GM12873 (cell line): ENCODE data around the gene XYLT1.

ENCODE experiments used
- TF ChIP-seq, protein P1 (sequence below): IDR thresholded peaks from 2 replicates; pipeline ENCODE4 v1.5.1; 2012; ENCODE audit warnings: low read depth, mild to moderate bottlenecking, moderate library complexity, low read length, control low read depth; ENCODE audit not compliant: insufficient read depth; ENCODE audit errors: missing control alignments

The XYLT1 gene

GRCh38 chr16:17511340-17511739 lies 40.6 kb upstream of the XYLT1 start:
- TF ChIP-seq, protein P1, sequence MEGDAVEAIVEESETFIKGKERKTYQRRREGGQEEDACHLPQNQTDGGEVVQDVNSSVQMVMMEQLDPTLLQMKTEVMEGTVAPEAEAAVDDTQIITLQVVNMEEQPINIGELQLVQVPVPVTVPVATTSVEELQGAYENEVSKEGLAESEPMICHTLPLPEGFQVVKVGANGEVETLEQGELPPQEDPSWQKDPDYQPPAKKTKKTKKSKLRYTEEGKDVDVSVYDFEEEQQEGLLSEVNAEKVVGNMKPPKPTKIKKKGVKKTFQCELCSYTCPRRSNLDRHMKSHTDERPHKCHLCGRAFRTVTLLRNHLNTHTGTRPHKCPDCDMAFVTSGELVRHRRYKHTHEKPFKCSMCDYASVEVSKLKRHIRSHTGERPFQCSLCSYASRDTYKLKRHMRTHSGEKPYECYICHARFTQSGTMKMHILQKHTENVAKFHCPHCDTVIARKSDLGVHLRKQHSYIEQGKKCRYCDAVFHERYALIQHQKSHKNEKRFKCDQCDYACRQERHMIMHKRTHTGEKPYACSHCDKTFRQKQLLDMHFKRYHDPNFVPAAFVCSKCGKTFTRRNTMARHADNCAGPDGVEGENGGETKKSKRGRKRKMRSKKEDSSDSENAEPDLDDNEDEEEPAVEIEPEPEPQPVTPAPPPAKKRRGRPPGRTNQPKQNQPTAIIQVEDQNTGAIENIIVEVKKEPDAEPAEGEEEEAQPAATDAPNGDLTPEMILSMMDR: no peak

- TF ChIP-seq, protein P1: no peak
These were observed 39.8 kb upstream of the XYLT1 start for GRCh38 chr16:17510567-17510966.

DNA sequence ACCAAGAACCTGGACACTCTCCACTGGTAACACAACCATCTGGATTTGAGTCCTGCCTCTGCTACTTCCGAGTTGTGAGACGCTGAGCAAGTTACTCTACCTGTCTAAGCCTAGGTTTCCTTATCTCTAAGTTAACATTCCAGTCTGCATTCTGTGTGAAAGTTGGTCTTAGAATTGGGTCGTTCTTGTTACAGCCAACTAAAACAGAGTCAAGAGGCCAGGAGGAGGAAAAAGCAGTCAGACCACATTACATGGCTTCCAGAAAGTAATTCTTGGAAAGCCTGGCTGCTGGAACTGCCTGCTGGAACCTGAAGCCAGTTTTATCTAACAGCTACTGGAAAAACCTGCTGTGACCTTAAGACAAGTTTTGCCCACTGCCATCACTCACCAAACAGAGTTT lies 38.4 kb upstream of the XYLT1 start:
- TF ChIP-seq, protein P1: no peak

DNA sequence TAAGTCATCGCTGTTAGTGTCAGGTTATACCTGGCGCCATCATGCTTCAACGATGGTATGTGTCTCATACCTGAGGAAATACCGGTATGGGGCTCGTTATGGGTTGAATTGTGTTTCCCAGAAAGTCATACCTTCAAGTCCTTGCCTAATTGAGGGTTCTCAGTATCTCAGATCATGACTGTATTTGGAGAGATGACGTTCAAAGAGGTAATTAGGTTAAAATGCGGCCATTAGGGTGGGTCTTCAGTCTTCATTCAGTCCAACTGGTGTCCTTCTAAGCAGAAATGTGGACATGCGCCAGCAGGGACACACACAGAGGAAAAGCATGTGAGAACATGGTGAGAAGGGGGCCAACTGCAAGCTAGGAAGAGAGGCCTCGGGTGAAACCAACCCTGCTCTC lies 37.5 kb upstream of the XYLT1 start:
- TF ChIP-seq, protein P1: no peak

- TF ChIP-seq, protein P1: no peak
These were observed 33.3 kb upstream of the XYLT1 start for GRCh38 chr16:17504050-17504449.

DNA sequence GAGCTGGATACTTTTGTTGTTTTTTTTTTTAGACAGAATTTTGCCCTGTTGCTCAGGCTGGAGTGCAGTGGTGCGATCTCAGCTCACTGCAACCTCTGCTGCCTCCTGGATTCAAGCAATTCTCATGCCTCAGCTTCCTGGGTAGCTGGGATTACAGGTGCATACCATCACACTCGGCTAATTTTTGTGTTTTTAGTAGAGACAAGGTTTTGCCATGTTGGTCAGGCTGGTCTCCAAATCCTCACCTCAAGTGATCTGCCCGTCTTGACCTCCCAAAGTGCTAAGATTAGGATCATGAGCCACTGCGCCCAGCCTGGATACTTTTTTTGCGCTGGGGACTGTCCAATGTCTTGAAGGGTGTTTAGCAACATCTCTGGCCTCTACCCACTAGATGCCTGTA lies 32.6 kb upstream of the XYLT1 start:
- TF ChIP-seq, protein P1: no peak

DNA sequence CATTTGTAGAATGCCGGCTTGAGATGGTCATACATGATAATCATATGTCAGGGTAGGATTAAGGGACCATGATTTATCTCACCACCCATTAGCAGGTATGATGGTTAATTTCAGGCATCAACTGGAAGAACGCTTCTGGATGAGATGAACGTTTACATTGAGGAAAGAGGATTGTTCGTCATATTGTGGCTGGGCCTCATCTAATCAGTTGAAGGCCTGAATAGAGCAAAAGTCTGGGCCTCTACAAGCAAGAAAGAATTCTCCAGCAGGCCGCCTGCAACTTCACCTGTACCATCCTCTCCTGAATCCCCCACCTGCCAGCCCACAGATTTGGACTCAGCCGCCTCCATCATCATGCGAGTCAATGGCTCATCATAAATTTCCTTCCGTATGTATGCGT lies 30.6 kb upstream of the XYLT1 start:
- TF ChIP-seq, protein P1: no peak
